ENCODE data around the gene RHEB. TPM values are rescaled to one million over a fixed set of nuclear protein-coding genes. Genes with fewer than 3 reads are reported as not detected.
A peak's percentile ranks its signal among the peaks of the same experiment; 100 is the strongest.

Gene RHEB
- total RNA-seq, 1 donor from 2014 or later: 71.7 TPM

DNA sequence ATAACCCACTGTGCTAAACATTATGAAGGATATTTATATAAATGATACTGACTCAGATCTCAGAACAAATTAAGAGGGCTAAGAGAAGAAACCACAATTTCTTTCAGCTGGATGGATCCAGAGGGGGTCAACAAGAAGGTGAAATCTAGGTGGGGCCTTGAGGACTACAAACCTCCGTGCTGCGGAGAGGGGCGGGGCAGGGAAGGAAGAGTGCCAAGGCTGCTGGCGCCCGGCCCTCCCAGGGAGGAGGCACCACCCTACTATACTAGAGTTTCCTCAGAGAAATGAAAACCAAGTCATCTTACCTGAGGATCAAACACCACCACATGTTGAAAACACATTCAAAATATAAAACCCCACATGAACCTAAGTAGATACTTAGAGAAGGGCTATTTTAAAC, 50.4 kb downstream of the RHEB start:
- Mint-ChIP-seq H3K27me3 (no peaks in the 10 kb centered on the region), H3K27ac (no peak overlapping the region), H3K36me3 (ENCODE audit: insufficient read depth) (peaks cover 45% of the 10 kb centered on the region), H3K4me1 (ENCODE audit: low read depth) (no peaks in the 10 kb centered on the region), H3K9me3 (ENCODE audit: low read depth) (no peaks in the 10 kb centered on the region), H3K4me3 (ENCODE audit: low read depth) (no peak overlapping the region)
- TF ChIP-seq, protein P1, sequence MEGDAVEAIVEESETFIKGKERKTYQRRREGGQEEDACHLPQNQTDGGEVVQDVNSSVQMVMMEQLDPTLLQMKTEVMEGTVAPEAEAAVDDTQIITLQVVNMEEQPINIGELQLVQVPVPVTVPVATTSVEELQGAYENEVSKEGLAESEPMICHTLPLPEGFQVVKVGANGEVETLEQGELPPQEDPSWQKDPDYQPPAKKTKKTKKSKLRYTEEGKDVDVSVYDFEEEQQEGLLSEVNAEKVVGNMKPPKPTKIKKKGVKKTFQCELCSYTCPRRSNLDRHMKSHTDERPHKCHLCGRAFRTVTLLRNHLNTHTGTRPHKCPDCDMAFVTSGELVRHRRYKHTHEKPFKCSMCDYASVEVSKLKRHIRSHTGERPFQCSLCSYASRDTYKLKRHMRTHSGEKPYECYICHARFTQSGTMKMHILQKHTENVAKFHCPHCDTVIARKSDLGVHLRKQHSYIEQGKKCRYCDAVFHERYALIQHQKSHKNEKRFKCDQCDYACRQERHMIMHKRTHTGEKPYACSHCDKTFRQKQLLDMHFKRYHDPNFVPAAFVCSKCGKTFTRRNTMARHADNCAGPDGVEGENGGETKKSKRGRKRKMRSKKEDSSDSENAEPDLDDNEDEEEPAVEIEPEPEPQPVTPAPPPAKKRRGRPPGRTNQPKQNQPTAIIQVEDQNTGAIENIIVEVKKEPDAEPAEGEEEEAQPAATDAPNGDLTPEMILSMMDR (IDR thresholded peaks at IDR 0.05; ENCODE audit: unreplicated experiment): no peak
- no peak for DNase-seq (ENCODE audit: low spot score, unreplicated experiment)

DNA sequence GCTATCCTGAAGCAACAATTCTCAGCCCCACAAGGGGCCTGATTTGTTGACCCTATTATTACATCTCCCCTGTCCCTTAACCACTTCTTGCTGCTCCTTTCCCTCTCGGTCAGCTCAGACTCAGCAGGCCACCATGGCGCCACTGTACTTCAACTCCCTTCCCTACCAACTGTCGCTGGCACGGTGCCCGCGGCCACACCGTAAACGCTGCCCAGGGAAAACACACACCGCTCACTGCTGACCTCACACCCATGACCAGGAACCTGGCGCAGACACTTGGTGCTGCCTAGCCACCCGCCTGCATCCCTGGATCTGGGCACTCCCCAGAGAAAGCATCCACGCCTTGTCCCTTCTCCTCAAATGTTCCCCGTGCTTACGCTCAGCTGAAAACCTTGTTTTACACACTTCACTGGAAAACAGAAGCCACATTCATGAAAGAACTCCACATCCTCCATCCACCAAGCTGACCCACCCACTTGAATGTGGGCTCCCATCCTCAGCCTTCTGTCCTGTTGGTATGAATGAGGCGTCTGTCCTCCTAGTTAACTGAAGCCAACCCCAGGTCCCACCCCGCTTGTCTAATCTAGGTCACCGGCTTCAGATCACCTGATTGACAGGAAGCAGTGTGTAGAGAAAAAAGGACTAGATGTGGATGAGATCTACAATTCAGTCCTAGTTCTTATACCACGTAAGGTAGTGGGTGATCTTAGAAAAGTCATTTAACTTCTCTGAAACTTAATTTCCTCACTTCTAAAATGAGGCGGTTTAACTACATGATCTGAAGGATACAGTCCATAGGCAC, 51.3 kb downstream of the RHEB start:
- Mint-ChIP-seq H3K4me1 (ENCODE audit: low read depth) (no peaks in the 10 kb centered on the region), H3K27ac (peak overlapping the region; percentile 77), H3K36me3 (ENCODE audit: insufficient read depth) (peaks cover 48% of the 10 kb centered on the region), H3K27me3 (no peaks in the 10 kb centered on the region), H3K4me3 (ENCODE audit: low read depth) (no peak overlapping the region), H3K9me3 (ENCODE audit: low read depth) (peaks cover 6% of the 10 kb centered on the region)
- DNase-seq (ENCODE audit: low spot score, unreplicated experiment): no peak
- TF ChIP-seq, protein P1 (IDR thresholded peaks at IDR 0.05; ENCODE audit: unreplicated experiment): no peak

DNA sequence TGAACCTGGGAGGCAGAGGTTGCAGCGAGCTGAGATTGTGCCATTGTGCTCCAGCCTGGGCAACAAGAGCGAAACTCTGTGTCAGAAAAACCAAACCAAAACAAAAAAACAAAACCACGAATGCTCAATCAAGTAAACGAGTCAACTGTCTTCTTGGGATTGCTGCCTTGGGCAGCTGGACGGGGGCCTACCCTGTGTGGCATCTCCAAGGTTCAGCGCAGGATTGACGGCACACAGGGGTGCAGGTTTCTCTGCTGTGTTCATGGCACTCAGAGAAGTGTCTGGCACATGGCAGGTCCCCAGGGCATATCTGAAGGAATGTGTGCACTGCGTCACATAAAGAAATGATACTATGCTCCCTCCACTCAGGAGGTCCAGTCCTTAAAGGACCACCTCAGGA, 54.5 kb downstream of the RHEB start:
- no peak for DNase-seq (ENCODE audit: low spot score, unreplicated experiment)

DNA sequence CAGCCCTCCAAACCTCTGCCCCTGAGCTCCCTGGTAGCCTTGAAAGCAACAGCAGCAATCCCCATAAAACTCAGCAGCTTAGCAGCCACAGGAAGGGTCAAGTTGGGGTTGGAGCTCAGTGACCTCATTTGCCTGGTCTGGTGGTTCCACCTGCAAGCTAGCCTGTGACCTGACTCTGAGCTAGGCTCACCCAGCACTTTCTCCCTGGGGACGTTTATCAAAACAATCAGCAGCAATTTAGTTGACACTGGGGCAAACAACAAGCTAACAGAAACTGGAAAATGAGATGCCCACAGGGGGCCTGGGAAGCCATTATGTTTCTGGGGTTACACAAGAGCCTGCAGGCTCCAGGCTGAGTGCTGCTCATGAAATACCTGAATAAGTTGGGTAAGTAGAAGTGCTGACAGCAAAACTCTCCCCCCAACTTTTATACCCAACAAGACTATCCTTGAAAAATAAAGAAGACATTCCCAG, 57.4 kb downstream of the RHEB start:
- Mint-ChIP-seq H3K36me3 (ENCODE audit: insufficient read depth) (peaks cover 44% of the 10 kb centered on the region), H3K9me3 (ENCODE audit: low read depth) (peaks cover 24% of the 10 kb centered on the region), H3K4me3 (ENCODE audit: low read depth) (no peak overlapping the region), H3K4me1 (ENCODE audit: low read depth) (peaks cover 16% of the 10 kb centered on the region), H3K27me3 (peaks cover 3% of the 10 kb centered on the region), H3K27ac (peak overlapping the region; percentile 71)
- TF ChIP-seq, protein P1 (IDR thresholded peaks at IDR 0.05; ENCODE audit: unreplicated experiment): no peak
- no peak for DNase-seq (ENCODE audit: low spot score, unreplicated experiment)

More for the DNA sequence above, 54.5 kb downstream of the RHEB start:
- peaks cover 19% of the 10 kb centered on the region for H3K9me3 Mint-ChIP-seq (ENCODE audit: low read depth)
- H3K4me1 Mint-ChIP-seq (ENCODE audit: low read depth): peaks cover 8% of the 10 kb centered on the region
- H3K36me3 Mint-ChIP-seq (ENCODE audit: insufficient read depth): peaks cover 62% of the 10 kb centered on the region
- H3K4me3 Mint-ChIP-seq (ENCODE audit: low read depth): no peak overlapping the region
- peak overlapping the region; percentile 31 for H3K27ac Mint-ChIP-seq
- TF ChIP-seq, protein P1 (IDR thresholded peaks at IDR 0.05; ENCODE audit: unreplicated experiment): no peak
- H3K27me3 Mint-ChIP-seq: no peaks in the 10 kb centered on the region

DNA sequence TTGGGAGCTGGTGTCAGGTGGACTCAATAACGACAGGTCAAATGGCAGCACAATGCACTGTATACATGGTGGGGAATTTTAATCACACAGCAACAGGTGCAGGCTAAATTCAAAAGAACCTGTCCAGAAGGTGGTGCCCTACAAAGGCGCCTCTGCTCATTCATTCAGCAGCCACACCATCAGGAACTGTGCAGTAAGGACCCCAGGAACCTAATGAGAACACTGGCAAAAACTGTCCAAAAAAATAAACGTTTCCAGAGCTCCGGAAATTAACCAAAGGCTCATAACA, 57.8 kb downstream of the RHEB start:
- H3K36me3 Mint-ChIP-seq (ENCODE audit: insufficient read depth): peaks cover 40% of the 10 kb centered on the region
- peaks cover 24% of the 10 kb centered on the region for H3K9me3 Mint-ChIP-seq (ENCODE audit: low read depth)
- DNase-seq (ENCODE audit: low spot score, unreplicated experiment): no peak
- H3K4me1 Mint-ChIP-seq (ENCODE audit: low read depth): peaks cover 16% of the 10 kb centered on the region
- TF ChIP-seq, protein P1 (IDR thresholded peaks at IDR 0.05; ENCODE audit: unreplicated experiment): no peak
- H3K27ac Mint-ChIP-seq: peak overlapping the region; percentile 71
- peaks cover 6% of the 10 kb centered on the region for H3K27me3 Mint-ChIP-seq
- no peak overlapping the region for H3K4me3 Mint-ChIP-seq (ENCODE audit: low read depth)
